Hematopoietic multipotent progenitor cell treated with erythropoietin and hydrocortisone succinate and interleukin-3 and kit ligand, for 17 days (in vitro differentiated cells): Measurements from ENCODE around the gene SLC38A2.
"Not testable (repeated sequence)": the region's sequence is repeated elsewhere in the genome, so short reads cannot be mapped to it uniquely, and the experiment has no call there.

Experiments used
- DNase-seq: peaks from one replicate; pipeline ENCODE4 v3.0.0-alpha.2; 2015; ENCODE audit warnings: low spot score

SLC38A2 gene

GRCh38 chr12:46360908-46361666, 11.5 kb downstream of the SLC38A2 start:
- DNase-seq = no peak

GRCh38 chr12:46360370-46360769, 12.2 kb downstream of the SLC38A2 start:
- no peak for DNase-seq

GRCh38 chr12:46359667-46360280, 12.8 kb downstream of the SLC38A2 start:
- DNase-seq = no peak

- DNase-seq = no peak
Observed at GRCh38 chr12:46358791-46359666, 13.5 kb downstream of the SLC38A2 start.

- DNase-seq = no peak
Observed at GRCh38 chr12:46358325-46358700, 14.3 kb downstream of the SLC38A2 start.

- peak; percentile 10 for DNase-seq
Observed at GRCh38 chr12:46357438-46358324, 14.9 kb downstream of the SLC38A2 start.

GRCh38 chr12:46356655-46357437, 15.7 kb downstream of the SLC38A2 start:
- DNase-seq = peak; percentile 15

- DNase-seq = no peak
Observed at GRCh38 chr12:46354802-46355199, 17.8 kb downstream of the SLC38A2 start.

GRCh38 chr12:46354111-46354801, 18.3 kb downstream of the SLC38A2 start:
- no peak for DNase-seq

GRCh38 chr12:46351886-46352650, 20.5 kb downstream of the SLC38A2 start:
- DNase-seq = no peak

- no peak for DNase-seq
Observed at GRCh38 chr12:46351138-46351537, 21.4 kb downstream of the SLC38A2 start.

GRCh38 chr12:46349253-46349652, 23.3 kb downstream of the SLC38A2 start:
- DNase-seq = no peak

GRCh38 chr12:46343118-46343852, 29.3 kb downstream of the SLC38A2 start:
- DNase-seq = no peak

GRCh38 chr12:46342562-46343033, 30.0 kb downstream of the SLC38A2 start:
- DNase-seq = peak; percentile 57

GRCh38 chr12:46339051-46339450, 33.5 kb downstream of the SLC38A2 start:
- DNase-seq = no peak

- no peak for DNase-seq
Observed at GRCh38 chr12:46332260-46332659, 40.3 kb downstream of the SLC38A2 start.

GRCh38 chr12:46325075-46325474, 47.5 kb downstream of the SLC38A2 start:
- DNase-seq = not testable (repeated sequence)

- no peak for DNase-seq
Observed at GRCh38 chr12:46320731-46321130, 51.8 kb downstream of the SLC38A2 start.

- no peak for DNase-seq
Observed at GRCh38 chr12:46318037-46318436, 54.5 kb downstream of the SLC38A2 start.
